ENCODE data around the gene TRPV6. TPM values are rescaled to one million over a fixed set of nuclear protein-coding genes. Genes with fewer than 3 reads are reported as not detected.

Gene TRPV6
- polyA plus RNA-seq, 1 donor (not counting 4 experiments of a cell fraction or from before 2014, with no cell fraction given): 1.5 TPM

- H3K36me3 ChIP-seq (ENCODE audit: control insufficient read depth in 2 of 2, extremely low read depth in 1 of 2, insufficient read depth in 2 of 2, low read length in 2 of 2): no peaks in the 10 kb centered on the region
- H3K27me3 ChIP-seq (ENCODE audit: control insufficient read depth, extremely low read depth, insufficient read depth, low read length): peaks cover 10% of the 10 kb centered on the region
- no peak overlapping the region for H3K27ac ChIP-seq (ENCODE audit: control insufficient read depth, insufficient read depth, low read length)
- H3K9me3 ChIP-seq (ENCODE audit: control insufficient read depth, low read depth, low read length): no peaks in the 10 kb centered on the region
- H2AFZ ChIP-seq (ENCODE audit: control insufficient read depth, low read length): no peak overlapping the region
- FAIRE-seq (no peak), DNase-seq (ENCODE audit: low read depth, low spot score) (no peak)
- H3K4me2 ChIP-seq (ENCODE audit: control insufficient read depth, extremely low read depth, insufficient read depth, low read depth, low read length): no peak overlapping the region
- peaks cover 14% of the 10 kb centered on the region for H3K4me1 ChIP-seq (ENCODE audit: control insufficient read depth, extremely low read depth, insufficient read depth, low read length)
- no peaks in the 10 kb centered on the region for H4K20me1 ChIP-seq (ENCODE audit: control insufficient read depth, extremely low read depth, insufficient read depth, low read length)
- dilution Hi-C loops (cut with MboI; ENCODE audit: extremely low pct_ligation_motif_present, low sequenced_read_pairs): no loop called here
- H3K9ac ChIP-seq (ENCODE audit: control insufficient read depth, extremely low read depth, insufficient read depth, low read length): no peak overlapping the region
- H3K9me1 ChIP-seq (ENCODE audit: control insufficient read depth, extremely low read depth, insufficient read depth, low read length): no peaks in the 10 kb centered on the region
- TF ChIP-seq EZH2 (IDR thresholded peaks at IDR 0.05; ENCODE audit: low read length) (no peak), CTCF (optimal IDR thresholded peaks at IDR 0.05 in 1 of 3, IDR thresholded peaks at IDR 0.05 in 1 of 3, conservative IDR thresholded peaks at IDR 0.05 in 1 of 3; ENCODE audit: extremely low read depth in 1 of 3, insufficient read depth in 2 of 3, low read length in 3 of 3) (no peak)
- H3K79me2 ChIP-seq (ENCODE audit: control insufficient read depth, insufficient read depth, low read length): no peaks in the 10 kb centered on the region
- H3K4me3 ChIP-seq (ENCODE audit: control insufficient read depth in 2 of 3, extremely low read depth in 1 of 3, insufficient read depth in 2 of 3, low read depth in 1 of 3, low read length in 3 of 3): no peak overlapping the region
Measured at GRCh38 chr7:142855756-142856564, 29.6 kb downstream of the TRPV6 start.

- no peak for DNase-seq (ENCODE audit: low read depth, low spot score)
- peak overlapping the region; percentile 22 for H3K4me2 ChIP-seq (ENCODE audit: control insufficient read depth, extremely low read depth, insufficient read depth, low read depth, low read length)
Measured at GRCh38 chr7:142855114-142855743, 30.3 kb downstream of the TRPV6 start.

More at GRCh38 chr7:142855114-142855743, 30.3 kb downstream of the TRPV6 start:
- dilution Hi-C loops (cut with MboI; ENCODE audit: extremely low pct_ligation_motif_present, low sequenced_read_pairs): no loop called here
- FAIRE-seq: no peak
- Histone ChIP-seq H3K36me3 (ENCODE audit: control insufficient read depth in 2 of 2, extremely low read depth in 1 of 2, insufficient read depth in 2 of 2, low read length in 2 of 2) (no peaks in the 10 kb centered on the region), H4K20me1 (ENCODE audit: control insufficient read depth, extremely low read depth, insufficient read depth, low read length) (no peaks in the 10 kb centered on the region), H3K9me1 (ENCODE audit: control insufficient read depth, extremely low read depth, insufficient read depth, low read length) (no peaks in the 10 kb centered on the region), H2AFZ (ENCODE audit: control insufficient read depth, low read length) (no peak overlapping the region), H3K4me1 (ENCODE audit: control insufficient read depth, extremely low read depth, insufficient read depth, low read length) (peaks cover 14% of the 10 kb centered on the region), H3K27ac (ENCODE audit: control insufficient read depth, insufficient read depth, low read length) (no peak overlapping the region), H3K27me3 (ENCODE audit: control insufficient read depth, extremely low read depth, insufficient read depth, low read length) (peaks cover 10% of the 10 kb centered on the region), H3K9ac (ENCODE audit: control insufficient read depth, extremely low read depth, insufficient read depth, low read length) (no peak overlapping the region), H3K4me3 (ENCODE audit: control insufficient read depth in 2 of 3, extremely low read depth in 1 of 3, insufficient read depth in 2 of 3, low read depth in 1 of 3, low read length in 3 of 3) (peak overlapping the region in 2 of 3 experiments; percentile 45 to 76), H3K79me2 (ENCODE audit: control insufficient read depth, insufficient read depth, low read length) (no peaks in the 10 kb centered on the region), H3K9me3 (ENCODE audit: control insufficient read depth, low read depth, low read length) (no peaks in the 10 kb centered on the region)
- no peak for TF ChIP-seq CTCF (optimal IDR thresholded peaks at IDR 0.05 in 1 of 3, IDR thresholded peaks at IDR 0.05 in 1 of 3, conservative IDR thresholded peaks at IDR 0.05 in 1 of 3; ENCODE audit: extremely low read depth in 1 of 3, insufficient read depth in 2 of 3, low read length in 3 of 3)
- peak; percentile 43 for TF ChIP-seq EZH2 (IDR thresholded peaks at IDR 0.05; ENCODE audit: low read length)
